Limb (tissue), 2 donors: ENCODE data around the gene MAP9.
"Not testable (repeated sequence)": the region's sequence is repeated elsewhere in the genome, so short reads cannot be mapped to it uniquely, and the experiment has no call there.

Experiments
- DNase-seq, 2 donors: peaks; one replicate each; pipeline ENCODE4 v3.0.0-alpha.2; 2016; ENCODE audit errors: extremely low spot score in 2 of 2

MAP9 gene

DNA sequence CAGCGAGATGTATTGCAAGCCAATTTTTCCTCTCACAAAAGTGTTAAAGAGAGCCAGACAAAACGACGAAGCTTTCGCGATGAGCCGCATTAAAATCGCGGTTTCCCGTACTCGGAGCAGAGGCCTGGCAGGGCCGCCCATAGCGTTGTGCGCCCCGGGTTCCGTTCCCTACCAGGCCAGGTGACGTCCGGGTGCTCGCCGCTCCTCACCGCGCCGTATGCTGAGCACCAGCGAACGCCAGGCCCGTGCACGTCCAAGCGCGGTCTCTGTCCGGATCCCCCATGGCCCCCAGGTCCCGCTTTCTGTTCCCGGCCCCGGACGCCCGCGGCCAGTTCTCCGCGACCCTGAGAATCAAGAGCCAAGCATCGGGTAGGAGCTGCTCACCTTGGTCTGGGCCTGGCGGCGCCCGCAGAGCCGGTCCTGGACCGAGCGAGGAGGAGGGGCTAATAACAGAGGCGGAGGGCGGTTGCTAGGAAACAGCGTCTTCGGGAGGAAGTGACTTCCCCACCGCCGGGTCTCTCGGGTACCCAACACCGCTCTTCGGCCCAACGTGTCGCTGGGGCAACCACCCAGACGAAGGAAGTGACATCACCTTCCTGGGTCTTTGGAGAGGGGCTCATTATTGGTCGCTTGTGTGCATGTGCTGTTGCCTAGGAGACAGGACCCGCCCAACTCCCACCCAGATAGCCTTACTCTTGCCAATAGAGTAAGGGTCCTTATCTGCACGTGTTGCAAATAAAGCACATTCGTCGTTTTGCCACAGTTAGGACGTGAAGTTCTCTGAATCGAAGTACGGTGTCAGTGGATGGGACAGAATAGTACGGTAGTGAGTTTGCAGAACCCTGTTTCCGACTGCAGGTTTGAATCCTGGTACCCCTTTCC lies at the start of gene MAP9:
Gene MAP9 (minus strand): TSS at position 579 of the 882 bp plus-strand sequence. CDS start 1,115 bp downstream, outside the sequence.
- DNase-seq = peak; percentile 95 to 98

DNA sequence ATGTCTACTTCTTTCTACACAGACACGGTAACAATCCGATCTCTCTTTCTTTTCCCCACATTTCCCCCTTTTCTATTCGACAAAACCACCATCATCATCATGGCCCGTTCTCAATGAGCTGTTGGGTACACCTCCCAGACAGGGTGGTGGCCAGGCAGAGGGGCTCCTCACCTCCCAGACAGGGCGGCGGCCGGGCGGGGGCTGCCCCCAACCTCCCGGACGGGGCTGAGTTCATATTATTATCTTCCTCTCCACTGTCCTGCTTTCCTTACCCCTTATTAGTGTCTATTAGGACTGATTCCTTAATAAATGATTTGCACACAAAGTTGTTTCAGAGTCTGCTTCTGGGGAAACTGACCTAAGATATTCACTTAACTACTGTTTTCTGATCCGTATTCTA lies 48.0 kb upstream of the MAP9 start:
- DNase-seq = not testable (repeated sequence)

DNA sequence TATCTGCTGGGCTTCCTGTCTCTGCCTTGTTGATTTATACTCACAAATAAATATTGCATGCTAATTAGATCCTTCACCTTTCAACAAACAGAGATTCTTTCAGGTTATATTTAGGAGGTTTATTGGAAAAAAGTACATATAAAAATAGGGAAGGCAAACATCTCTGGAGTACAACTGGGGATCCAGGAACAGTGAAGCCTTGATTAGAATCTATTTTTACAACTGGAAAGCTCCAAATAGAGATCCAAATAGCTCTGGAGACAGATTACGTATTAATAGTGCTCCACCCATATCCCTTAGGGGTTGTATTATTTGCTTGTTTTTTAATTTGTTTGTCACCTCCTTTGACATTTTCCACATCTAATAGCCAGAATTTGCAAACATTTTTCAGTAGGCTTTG lies 46.9 kb upstream of the MAP9 start:
- DNase-seq = no peak

DNA sequence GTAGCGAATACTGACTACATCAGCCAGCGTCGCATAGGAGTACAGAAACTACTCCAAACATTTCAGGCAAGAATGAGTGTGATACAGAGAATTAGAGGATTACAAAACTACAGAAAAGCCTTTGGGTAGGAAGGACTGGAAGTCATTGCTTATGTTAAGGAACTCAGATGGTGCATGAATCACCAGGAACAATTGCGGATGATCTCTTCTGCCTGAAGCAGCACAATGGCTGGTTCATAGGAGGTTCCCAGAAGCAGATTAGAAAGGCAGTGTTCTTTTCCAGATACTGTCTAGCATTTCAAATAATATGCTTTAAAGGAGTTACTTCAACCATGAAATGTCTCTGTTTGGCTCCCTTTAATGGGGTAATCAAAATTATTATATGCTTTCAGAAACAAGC lies 42.5 kb upstream of the MAP9 start:
- DNase-seq = no peak

DNA sequence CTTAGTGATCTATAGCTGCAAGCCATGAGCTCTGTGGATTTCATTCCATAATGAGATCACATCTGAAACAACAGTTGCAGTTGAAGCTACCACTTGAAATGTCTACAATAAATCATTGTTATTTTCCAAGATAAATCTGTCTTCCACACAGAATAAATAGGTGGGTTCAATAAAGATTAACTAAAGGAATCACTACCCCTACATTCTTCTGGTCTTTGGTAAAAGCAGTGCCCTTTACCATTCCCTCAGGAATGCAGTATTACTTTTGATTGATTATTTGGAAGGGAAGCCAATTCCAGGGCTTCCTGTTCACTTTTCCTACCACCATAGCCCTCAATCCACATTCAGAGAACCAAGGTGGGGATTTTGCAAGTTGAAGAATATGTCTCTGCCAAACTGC lies 38.9 kb upstream of the MAP9 start:
- no peak for DNase-seq

DNA sequence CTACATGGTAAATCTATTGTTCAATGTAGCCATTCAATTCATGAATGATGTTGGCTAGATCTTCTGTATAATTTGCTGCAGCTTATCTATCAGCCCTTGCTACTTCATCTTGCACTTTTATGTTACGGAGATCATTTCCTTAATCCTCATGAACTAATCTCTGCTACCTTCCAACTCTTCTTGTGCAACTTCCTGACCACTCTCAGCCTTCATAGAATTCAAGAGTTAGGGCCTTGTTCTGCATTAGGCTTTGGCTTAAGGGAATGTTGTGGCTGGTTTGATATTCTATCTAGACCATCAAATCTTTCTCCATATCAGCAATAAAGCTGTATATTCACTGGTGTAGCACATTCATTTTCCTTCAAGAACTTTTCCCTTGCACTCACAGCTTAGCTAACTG lies 36.7 kb upstream of the MAP9 start:
- no peak for DNase-seq

DNA sequence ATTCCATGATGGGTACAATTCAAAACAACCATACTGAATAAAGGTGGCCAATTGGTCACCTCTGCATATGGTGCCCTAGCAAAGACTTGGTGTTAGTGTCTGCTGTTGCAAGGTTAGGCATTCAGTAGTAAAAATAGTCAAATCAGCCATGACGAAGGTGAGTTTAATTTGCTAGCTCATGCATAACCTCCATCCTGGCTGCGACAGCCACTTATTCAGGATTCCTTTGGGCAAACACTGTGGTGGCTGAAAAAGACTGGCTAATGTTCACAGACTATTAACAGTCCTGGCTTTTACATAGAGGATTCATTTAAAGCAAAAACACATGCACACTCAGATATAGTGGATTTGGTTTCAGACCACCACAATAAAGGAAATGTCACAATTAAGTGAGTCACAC lies 34.8 kb upstream of the MAP9 start:
- no peak for DNase-seq

DNA sequence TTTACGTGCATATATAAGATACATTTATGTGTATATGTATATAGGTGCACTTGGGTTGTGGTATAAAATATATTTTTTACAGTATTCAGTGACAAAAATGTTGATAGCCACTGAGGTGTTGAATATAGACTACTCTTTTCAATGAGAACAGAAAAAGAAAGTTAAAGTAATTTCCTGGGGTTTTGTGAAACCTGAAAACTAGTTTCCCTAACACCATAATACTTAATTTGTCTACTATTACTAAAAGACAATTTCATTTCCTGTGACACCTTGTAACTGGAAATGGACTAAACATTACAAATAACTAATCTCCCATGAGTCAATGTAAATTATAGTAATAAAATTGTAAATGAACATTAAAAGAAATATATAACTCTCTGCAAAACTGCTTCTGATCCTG lies 32.0 kb upstream of the MAP9 start:
- DNase-seq = no peak

DNA sequence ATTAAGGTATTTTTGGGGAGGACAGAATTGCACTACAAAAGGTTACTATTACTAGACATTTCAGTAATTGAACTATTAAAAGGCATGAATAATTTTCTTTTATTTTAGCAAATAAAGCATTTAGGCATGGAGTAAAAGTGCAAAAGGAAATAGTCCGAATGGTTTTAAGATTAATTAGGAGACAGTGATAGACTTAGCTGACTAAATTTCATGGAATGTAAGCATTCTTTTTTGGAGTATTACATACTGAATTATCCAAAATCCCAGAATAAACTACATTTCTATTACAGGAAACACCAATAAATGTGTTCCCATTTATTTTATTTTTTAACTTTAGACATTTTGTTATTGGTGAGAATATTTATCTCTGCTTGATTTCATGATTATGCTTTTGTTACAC lies 30.7 kb upstream of the MAP9 start:
- DNase-seq = no peak

DNA sequence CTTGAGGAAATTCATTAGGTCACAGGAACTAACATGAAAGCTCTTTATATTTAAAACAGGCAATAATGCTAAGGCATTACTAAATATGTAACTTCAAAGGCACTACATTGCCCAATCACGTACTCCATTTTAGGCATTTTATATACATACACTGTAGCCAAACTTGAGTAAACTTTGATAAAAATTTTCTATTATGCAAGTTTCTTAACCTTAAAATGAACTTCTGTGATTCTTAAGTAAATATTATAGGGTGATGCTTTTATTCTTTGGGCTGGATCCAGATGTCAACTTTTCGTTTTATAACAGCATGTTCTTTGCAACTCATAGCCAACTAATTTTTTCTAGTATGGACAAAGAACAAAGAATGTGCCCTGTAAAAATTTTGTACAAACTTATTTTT lies 28.3 kb upstream of the MAP9 start:
- DNase-seq = no peak

DNA sequence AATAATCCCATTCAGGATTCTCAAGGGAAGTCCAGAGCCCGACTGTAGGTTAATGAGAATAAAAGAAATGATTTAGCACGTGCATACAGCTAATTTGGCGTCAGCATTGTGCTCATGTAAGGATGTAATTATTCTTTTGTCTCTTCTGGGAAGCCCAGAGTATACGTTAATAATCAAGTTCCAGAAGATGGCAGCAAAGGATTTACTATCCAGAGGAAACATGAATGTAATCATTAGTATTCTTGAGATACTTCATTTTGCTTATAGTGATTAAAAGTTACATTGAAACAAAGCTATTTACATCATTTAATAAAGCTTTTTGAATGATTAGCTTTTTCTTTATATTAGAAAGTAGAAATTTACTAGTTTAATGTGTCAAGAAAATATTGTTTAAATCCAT lies 27.1 kb upstream of the MAP9 start:
- peak in 1 of 2 donors; percentile 53 for DNase-seq

DNA sequence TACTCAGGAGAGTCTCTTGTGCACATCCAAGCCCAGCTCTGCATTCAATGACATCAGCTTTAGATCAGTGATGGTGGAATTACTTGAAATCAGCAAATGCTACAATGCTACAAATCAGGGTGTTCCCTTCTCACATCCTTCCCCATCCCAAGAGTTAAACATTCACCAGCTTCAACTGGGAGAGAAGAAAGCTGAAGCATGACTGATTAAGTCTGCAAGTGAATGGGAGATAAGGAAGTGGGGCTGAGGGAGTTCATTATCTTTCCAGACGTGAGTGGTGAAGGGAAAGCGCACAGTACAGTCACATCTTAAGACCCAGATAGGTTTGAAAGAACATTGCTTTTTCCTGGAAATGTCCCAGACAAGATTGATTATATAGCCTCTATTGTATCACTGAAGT lies 26.2 kb upstream of the MAP9 start:
- DNase-seq = no peak

DNA sequence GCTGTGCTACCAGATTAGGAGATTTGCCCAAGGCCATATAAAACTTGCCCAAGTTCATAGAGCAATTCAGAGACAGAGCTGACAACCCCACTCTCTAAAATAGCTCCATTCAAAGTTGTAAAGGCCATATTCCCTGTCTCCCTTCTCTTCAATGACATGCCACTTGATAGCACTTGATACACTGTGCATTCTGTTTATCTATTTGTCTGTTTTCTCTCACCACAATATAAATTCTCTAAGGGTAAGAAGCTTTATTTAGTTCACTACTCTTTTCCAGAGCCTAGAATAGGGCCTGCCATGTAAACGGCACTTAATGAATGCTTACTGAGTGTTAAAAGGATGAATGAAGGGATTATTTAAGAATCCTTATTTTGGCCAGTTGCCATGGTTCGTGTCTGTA lies 24.1 kb upstream of the MAP9 start:
- no peak for DNase-seq

DNA sequence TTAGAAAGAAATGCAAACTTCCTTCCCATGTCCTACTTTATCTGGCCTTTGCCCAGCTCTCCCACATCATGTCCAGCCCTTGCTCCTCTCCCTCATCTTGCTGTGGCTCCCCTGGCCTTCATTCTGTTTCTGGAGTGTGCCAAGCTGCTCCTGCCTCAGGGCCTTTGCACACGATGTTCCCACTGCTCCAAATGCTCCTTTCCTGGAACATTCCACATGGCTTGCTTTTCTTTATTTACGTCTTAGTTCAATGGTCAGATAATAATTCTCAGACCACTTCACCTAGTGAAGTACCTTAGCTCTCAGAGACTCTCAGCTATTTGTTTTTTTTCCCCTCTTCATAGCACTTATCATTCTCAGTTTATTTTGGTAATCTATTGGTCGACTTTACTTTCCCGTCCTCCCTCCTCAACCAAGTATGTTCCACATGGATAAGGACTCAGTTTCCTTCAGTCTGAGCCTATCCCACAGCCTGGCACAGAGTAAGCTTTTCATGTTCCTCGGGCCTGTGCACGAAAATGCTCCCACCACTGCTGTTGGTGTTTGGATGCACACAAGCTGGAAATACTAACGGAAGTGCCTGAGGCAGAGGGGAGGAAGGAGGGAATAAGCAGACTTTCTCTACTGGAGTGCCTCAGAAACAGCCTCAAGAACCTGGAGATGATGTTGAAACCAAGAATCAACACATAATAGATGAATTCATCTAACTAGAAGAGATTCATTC lies 23.4 kb upstream of the MAP9 start:
- no peak for DNase-seq

DNA sequence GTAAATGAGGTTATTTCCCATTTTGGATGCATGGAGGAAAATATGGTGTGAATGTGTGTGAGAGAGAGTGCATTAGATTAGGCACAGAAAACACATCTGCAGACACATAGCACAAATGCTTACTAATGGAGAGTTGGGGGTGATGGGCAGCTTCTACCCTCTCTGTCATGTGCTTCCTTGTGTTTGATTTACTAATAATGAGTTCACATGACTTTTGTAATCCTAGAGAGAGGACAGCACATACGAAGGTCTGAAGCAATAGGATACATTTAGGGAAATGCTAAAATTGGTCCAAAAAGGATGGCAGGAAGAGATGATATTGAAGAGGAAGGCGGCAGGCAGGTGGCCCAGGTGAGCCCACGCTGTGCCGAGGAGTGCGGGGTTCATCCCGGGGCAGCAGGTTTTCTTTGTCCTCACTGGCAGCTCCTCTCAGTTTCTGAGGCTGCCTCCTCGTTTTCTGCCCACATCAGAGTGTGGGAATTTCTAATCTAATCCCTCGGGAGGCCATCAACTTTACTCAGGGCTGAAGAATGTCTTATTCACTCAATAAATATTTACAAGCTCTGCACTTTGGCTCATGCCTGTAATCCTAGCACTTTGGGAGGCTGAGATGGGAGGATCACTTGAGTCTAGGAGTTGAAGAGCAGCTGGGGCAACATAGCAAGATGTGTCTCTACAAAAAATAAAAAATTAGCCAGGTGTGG lies 15.9 kb upstream of the MAP9 start:
- DNase-seq = no peak

DNA sequence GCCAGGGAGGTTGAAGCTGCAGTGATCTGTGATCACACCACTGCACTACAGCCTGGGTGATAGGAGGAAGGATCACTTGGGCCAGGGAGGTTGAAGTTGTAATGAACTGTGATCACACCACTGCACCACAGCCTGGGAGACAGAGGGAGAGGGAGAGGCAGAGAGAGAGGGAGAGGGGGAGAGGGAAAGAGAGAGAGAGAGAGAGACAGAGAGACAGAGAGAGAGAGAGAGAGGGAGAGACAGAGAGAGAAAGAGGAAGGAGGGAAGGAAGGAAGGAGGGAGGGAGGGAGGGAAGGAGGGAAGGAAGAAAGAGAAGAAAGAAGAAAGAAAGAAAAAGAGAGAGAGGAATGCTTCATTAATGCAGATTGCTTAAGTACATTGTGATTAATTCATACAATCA lies 15.2 kb upstream of the MAP9 start:
- DNase-seq = no peak

DNA sequence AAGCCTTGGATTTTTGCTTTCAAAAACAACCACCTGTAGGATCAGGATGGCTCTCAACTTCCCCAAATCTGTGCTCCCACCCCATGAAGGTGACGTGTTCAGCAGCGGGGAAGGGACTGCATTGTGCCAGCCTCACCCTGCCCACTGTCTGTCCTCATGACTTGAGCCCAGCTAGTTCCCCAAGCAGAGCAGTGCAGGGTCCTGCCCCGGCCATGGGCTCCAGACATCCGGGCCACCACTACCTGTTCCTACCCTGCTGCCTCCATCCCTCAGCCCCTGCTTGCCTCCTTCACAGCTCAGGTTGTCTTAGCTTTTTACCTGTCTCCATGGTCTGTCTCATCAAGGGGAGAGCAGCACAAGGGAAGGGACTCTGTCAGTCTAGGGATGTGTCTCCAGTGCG lies 11.4 kb upstream of the MAP9 start:
- no peak for DNase-seq

DNA sequence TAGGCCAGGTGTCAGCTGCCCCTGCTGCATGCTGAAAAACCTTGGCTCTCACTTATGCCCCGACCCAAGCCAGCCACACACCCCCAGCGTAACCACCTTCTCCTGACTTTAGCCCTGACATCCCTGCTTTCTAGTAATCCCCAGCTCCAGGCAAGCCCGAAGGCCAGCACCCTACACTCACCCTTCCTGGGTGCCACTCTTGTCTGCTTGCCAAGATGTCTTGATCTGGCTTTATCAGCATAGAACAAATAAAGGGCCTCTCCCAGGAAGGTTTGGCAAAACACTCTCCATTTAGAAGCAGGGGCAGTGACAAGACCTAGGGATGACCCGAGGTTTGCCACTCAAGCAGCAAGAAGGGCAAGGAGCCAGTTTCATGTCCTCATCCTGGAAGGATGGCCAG lies 6.8 kb upstream of the MAP9 start:
- no peak for DNase-seq

DNA sequence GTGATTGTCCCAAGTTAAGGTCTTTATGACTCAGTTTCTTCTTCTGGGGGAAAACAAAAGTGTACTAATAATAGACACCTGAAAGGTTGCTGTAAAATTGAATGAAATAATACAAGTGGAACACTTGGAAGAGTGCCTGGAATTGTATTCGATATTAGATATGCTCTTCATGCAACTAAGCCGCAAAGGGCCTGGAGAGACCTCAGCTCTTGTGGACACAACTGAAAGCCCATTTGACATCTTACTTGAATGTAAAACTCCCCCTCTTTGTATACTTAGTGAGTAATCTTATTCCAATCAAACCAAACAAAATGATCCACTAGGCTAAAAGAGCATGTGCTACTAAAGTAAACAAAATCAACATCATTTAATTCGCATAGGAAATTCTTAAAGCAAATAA lies 511 bp upstream of the MAP9 start:
- DNase-seq = no peak

DNA sequence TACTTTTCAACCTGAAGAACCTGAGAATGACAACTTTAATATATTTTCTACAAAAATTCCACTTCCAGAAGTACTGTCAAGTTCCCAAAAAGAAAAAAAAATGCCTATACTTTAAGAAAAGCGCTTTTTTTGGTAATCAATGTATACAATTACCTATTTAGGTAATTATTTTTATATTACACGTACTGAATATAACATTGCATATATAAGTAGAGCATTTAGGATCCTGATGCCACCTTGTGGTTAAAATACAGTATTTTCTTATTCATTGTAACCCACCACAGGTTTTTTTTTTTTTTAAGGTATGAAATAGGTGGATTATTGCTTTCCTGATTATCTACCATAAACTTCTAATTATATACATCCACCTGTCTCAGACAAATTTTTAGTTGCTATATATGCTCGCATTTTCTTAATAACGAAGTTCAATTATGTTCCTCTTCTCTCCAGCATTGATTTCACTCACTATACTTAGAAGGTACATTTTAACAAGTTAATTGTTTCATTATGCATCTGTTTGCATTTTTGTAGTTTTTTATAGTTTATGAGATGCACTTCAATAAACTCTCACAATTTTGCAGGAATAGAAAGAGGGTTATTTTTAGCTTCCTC lies 5.2 kb downstream of the MAP9 start:
- peak in 1 of 2 donors; percentile 54 for DNase-seq

DNA sequence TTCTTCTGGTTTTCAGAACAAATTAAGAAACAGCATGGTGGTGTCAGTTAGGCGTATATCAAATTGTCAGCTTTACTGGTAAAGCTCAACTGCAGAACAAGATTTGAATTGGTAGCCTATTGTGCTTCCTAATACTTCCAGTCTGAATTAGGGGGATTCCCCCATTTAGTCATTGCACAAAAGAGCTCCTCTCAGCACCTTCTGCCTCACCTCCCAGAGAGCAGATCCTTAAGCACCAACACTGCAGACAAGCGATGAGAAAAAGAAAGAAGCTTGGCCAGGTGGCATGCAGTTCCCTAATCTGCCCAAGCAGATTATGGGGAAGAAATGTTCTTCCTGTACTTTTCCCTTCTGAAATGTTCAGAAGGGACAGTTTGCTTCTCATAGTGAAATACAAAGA lies 9.2 kb downstream of the MAP9 start:
- no peak for DNase-seq
